ENCODE results near the gene CCDC149.

The CCDC149 gene

DNA sequence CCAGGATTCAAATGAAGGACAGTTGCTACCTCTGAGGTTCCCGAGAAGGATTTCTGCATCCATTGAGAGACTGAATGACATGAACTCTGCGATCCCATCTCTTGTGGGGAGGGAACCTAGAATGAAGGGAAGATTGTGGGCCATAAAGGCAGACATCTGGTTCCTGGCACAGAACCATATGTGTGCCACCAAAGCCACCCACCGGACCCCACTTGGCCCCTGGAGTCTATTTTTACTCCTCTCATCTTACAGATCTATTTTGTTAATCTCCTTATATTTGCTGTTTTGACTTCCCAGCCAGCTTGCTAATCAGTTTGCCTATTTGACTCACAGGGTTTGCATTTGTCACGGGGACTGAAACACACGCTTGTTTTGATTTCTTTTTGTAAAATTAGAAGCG, 110.2 kb downstream of the CCDC149 start:
- DNase-seq (ENCODE audit: low read depth in 2 of 2) = no peak

DNA sequence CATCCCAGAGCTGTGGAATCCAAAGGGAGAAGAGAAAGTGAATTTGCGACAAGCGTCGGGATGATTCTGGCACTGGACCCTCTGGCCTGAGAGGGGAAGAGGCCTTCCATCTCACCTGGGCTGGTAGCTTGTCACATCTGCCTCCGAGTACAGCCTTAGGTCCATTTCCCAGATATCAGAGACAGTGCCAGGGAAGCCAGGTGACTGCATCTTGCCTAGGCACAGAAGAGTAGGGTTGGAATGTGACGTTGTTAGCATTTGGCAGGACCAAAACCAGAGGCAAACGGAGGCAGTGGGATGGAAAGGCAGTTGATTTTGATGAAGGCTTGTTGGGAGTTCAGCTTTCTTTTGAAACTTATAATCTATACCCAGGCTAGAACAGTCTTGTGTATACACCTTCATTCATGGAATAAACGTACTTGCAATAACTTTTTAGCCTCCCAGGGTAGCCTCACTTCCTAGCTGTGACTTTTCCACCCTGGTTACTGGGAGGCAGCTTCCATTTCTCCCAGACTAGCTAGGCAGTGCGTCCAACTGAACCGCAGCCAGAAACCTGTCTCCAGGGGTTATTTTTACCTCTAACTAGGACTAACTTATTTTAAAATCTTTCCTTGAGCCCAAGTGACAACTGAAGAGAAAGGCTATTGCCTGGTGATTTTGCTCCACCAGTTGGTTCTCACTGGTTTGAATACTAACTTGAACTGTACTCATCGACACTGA, 111.5 kb downstream of the CCDC149 start:
- no peak for DNase-seq (ENCODE audit: low read depth in 2 of 2)

DNA sequence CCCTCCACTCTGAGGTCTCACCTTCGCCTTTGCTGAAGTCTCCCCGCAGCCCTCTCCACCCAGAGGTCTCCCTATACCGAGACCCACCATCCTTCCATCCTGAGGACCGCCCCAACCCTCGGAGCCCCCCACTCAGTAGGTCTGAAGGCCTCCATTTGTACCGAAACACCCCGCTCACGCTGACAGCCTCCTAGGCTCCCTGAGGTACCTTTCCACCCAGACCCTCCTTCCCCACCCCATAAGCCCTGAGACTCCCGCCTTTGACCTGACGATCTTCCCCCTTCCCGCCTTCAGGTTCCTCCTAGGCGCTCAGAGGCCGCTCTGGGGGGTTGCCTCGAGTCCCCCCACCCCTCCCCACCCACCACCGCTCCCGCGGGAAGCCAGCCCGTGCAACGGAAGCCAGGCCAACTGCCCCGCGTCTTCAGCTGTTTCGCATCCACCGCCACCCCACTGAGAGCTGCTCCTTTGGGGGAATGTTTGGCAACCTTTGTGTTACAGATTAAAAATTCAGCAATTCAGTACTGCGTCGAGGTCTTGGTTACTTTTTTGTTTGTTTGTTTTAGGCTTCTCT, 112.4 kb downstream of the CCDC149 start:
- DNase-seq (ENCODE audit: low read depth in 2 of 2) = no peak

DNA sequence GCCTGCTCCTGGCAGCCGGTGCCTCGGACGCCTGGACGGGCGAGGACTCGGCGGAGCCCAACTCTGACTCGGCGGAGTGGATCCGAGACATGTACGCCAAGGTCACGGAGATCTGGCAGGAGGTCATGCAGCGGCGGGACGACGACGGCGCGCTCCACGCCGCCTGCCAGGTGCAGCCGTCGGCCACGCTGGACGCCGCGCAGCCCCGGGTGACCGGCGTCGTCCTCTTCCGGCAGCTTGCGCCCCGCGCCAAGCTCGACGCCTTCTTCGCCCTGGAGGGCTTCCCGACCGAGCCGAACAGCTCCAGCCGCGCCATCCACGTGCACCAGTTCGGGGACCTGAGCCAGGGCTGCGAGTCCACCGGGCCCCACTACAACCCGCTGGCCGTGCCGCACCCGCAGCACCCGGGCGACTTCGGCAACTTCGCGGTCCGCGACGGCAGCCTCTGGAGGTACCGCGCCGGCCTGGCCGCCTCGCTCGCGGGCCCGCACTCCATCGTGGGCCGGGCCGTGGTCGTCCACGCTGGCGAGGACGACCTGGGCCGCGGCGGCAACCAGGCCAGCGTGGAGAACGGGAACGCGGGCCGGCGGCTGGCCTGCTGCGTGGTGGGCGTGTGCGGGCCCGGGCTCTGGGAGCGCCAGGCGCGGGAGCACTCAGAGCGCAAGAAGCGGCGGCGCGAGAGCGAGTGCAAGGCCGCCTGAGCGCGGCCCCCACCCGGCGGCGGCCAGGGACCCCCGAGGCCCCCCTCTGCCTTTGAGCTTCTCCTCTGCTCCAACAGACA, 113.1 kb downstream of the CCDC149 start:
- DNase-seq (ENCODE audit: low read depth in 2 of 2) = no peak

DNA sequence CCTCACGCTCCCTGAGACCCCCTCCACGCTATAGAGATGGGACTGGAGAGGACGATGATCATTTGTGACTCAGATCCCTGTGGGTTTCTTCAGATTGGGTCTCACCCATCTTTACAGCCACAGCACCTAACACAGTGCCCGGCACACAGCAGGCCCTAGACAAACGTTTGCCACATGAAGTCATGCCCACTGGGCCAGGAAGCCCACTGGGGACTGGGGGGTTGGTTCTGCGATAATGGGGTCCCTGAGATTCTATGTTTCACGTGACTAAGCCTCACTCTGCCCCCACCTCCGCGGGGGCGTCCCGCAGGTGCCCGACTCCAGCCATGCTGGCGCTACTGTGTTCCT, 113.7 kb downstream of the CCDC149 start:
- no peak for DNase-seq (ENCODE audit: low read depth in 2 of 2)

DNA sequence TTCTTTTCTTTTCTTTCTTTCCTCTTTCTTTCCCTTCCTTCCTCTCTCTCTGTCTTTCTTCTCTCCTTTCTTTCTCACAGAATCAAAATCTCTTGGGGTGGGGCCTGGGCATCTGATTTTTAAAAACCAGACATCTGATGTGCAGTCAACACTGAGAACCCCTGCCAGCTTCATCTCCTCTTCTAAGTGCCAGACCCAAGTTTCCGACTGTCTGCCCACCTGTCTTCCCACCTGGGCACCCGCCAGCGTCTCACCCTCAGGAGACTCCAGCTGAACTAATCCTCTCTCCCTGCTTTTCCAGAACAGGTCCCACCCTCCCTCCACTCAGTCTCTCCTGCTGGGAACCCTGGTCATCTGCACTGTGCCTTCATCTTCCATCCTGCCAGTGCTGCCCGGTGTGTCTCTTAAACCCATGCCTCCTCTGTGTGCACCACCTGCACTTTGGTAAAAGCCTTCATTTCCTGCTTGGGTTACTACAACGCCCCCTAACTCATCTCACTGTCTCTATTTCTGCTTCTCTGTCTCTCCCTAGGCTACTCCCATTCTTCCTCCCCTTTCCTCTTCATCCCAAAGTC, 114.7 kb downstream of the CCDC149 start:
- DNase-seq (ENCODE audit: low read depth in 2 of 2) = no peak

DNA sequence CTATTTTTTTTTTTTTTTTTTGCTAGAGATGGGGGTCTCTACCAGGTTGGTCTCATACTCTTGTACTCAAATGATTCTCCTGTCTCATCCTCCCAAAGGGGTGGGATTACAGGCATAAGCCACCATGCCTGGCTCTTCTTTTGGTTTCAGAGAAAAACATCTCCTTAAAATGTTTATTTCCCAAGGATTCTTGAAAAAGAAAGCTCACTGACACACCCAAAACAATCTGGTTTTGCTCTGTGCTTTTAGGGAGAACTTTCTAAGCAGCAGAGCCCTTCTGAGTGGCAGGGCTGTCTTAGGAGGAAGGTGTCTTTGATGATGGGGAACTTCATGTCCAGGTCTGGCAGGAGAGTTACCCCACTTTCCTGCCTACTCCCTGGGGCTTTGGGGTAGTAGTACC, 116.2 kb downstream of the CCDC149 start:
- DNase-seq (ENCODE audit: low read depth in 2 of 2) = no peak

DNA sequence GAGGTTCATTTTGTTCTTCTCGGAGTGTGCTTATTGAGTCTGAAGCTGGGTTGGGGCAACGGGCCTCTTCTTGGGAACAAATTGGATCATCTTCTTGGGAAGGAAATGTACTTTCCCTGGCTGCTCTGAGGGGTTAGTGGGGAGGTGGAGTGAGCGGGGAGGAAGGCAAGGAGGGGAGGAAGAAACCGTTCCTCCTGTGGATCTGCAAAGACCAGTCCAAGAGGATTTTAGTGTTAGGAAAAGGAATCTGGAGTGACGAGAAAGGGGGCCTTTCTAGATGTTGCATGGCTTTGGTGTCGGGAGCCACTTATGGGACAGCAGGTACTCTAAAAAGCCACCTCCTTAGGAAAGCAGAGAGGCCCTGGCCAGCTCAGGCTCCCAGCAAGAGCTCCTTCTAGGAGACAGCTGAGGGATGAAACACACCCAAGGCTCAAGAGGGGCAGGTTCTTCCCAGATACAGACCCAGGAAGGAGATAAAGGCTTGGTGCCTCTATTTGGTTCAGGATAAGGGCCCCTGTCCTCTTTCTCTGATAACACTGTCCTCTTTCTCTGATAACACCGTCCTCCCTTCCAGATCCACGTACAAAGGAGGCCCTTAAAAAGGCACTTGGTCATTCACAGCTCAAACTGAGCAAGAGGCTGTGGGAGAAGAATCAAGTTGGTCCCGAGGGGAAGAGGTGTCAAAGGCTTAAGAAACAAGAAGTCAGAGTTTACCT, 117.0 kb downstream of the CCDC149 start:
- DNase-seq (ENCODE audit: low read depth in 2 of 2) = no peak

DNA sequence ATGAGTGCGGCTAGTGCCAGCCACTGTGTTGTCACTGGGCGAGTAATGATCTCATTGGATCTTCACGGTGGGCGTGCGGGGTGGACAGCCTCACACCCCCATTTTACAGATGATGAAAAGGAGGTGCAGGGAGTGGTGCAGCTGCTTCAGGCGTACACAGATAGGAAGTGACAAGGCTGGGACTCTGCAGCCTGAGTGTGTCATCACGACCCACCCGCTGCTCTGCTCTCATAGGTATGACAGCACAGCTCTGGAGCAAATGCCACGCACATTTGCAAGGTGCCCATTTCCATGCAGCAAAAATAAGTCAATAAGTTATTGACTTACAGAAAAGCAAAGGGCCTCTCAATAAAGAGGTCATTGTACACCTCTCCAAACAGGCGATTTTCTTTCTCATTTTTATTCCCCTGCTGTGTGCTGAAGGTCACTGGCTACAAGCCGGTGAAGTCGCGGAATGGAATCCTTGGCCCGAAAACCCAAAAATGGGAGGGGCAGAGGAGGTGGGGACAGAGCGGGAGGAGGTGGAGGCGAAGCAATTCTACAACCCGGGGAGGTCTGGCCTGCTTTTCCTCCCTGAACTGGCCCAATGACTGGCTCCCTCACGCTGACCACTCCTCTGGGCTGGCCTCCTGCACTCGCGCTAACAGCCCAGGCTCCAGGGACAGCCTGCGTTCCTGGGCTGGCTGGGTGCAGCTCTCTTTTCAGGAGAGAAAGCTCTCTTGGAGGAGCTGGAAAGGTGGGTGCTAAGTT, 117.8 kb downstream of the CCDC149 start, which contains the start of gene SOD3:
TSS of gene SOD3 (plus strand) at position 658 of the 750 bp plus-strand sequence. CDS start 3,949 bp downstream, outside the sequence.
- no peak for DNase-seq (ENCODE audit: low read depth in 2 of 2)

DNA sequence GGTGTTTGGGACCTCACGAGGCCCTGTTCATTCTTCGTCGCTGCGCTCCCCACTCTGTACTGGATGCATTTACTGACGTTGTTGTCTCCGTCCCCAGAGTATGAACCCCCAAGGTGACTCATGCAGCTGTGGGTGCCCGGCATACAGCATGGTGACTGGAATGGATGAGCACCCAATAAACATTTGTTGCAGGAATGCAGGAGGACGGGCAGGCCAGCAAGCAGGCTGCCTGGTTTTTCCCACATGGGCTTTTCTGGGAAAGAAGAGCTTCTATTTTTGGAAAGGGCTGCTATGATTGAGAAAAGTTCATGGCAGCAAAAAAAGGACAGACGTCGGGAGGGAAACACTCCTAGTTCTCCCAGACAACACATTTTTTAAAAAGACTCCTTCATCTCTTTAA, 118.4 kb downstream of the CCDC149 start:
- DNase-seq (ENCODE audit: low read depth in 2 of 2) = no peak

DNA sequence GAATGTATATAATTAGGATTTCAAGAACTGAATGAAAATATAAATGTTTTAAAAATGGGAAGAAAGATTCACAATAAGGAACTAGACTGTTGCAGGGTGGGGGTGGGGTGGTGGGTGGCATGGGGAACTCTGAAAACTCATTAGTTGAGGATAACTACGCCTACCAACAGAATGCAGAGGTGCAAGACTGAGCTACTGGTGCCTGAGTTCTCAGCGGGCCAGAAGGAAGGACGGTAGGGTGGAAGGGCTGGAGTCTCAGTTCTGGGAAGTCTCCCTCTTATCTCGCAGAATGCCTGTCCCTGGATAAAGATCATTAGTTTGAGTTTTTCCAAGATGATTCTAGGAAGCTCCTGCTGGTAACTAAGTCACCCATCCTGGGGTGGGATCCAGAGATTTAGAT, 118.8 kb downstream of the CCDC149 start:
- DNase-seq (ENCODE audit: low read depth in 2 of 2) = no peak

DNA sequence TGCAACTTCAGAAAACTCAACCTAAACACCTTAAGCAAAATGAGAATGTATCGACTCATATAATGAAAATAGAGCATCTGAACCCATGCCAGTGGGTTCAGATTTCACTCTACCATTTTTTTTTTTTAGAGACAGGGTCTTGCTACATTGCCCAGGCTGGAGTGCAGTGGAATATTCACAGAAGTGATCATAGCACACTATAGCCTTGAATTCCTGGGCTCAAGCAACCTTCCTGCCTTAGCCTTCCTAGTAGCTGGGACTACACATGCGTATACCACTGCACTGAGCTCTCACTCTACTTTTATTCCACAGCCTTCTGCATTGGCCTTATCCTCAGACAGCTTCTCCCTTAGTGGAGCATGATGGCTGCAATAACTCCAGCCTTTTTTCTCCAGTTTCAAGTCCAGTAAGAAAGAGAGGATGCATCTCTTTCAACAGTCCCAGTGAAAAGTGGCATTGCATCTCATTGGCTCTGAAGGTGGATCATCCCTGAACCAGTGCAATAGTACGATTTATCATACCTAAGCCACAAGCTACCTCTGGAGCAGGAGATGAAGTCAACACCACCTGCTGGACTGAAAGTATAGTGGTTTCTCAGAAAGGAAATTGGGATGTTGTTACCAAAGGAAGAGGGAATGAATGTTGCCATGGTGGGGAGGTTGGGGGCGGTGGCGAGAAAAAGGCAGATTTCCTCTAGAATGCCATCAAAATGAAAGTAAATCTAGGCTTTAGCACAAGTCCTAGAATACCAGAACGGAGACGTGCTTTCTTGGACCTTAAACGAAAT, 119.4 kb downstream of the CCDC149 start:
- no peak for DNase-seq (ENCODE audit: low read depth in 2 of 2)

DNA sequence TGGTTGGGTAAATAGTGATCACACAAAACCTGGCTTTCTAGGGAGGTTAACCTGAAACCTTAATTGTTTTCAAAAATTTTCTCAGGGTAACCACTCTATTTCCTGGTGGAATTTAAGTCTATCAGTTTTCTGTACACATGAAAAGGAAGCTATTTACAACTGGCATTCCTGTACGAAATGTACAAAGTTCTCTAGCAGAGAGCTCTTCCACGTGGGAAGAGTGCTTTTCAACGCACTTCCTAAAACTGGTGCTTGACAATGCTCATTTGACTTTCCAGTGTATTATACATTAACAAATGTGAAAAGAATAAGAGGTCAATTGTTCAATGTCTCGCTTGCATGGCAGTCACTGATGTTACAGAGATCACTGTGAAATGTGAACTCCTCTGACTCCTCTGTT, 120.3 kb downstream of the CCDC149 start:
- DNase-seq (ENCODE audit: low read depth in 2 of 2) = no peak

DNA sequence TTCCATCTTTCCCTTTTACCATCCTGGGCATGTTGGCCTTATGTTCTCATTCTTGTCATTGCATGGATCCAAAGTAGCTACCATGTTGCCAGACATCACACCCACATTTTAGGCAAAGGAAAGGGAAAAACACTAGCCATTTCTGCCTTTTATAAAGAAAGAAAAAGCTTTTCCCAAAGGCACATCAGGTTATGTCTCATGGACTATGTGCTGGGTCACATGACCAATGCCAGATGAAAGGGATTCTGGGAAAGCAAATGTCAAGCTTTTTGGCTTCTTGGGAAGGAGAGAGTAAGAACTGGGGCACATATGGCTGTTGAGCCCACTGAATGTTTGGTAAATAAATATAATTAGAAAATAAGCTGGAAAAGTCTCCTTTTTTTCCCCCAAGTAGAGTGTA, 121.8 kb downstream of the CCDC149 start:
- DNase-seq (ENCODE audit: low read depth in 2 of 2) = no peak

DNA sequence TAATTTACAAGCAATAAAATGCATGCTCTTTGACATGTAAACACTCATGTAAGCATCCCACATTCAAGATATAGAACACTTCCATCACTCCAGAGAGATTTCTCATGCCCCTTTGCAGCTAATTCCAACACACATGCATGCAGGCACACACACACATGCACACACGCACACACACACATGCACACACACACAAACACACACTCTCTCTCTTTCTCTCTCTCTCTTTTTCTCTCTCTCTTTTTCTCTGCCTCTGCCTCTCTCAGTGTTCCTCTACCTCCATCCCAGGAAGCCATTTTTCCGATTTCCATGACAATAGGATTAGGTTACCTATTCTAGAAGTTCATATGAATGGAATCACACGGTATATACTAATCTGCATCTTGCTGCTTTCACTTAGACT, 129.3 kb downstream of the CCDC149 start:
- DNase-seq (ENCODE audit: low read depth in 2 of 2) = no peak

DNA sequence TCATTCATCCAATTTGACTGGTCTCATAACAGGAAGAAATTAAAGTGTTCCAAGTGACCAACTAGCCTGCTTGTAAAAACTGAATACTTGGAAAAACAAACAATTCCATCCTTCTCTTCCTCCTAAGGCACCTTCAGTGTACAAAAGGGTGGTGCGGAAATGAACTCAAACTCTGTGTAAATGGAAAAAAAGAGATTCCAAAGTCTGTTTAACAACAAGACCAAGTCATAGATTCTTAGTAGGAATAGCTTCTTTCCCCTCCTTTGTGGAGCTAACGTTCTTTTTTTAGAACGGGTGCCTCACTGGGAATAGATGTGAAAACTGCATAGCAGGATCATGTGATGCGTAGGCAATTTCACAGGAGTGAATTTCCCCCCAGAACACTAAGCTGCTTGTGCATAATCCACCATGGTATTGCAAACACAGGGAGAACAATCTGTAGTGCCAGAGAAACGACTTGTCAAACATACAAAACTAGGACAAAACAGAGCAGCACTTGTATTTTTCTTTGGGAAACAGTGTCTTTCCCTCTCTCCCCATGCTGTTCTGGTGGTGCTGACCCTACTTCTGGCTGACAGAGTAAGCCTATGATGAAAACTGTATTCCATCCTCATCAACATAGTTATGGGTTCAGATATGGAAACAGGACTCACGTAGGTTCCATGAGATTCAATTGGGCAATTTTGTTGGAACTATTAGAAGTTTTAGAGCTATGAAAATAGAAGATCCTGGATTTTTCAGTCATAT, 130.7 kb downstream of the CCDC149 start:
- no peak for DNase-seq (ENCODE audit: low read depth in 2 of 2)

DNA sequence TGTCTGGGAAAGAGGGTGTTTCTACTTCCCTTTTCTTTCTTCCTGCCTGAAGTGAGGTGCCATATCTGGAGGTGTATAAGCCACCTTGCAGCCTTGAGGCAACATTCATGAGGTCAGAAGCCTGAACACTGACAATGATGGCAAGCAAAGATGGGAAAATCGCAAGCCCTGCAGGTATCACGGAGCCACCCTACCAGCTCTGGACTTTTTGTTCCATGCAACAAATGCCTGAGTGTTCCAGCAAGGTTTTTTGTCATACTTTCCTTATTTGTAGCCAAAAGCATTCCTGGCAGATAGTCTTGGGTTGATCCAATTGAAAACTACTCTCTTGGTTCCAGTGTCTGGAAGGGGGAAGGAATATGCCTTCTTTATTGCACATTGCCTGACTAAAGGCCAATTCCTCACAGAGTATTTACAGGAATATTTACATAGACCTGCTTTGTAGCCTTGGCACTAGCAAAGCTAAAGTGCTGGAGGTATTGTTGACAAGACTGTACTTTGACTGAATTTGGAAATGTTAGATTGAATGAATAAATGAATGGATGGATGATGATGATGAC, 131.8 kb downstream of the CCDC149 start:
- no peak for DNase-seq (ENCODE audit: low read depth in 2 of 2)

DNA sequence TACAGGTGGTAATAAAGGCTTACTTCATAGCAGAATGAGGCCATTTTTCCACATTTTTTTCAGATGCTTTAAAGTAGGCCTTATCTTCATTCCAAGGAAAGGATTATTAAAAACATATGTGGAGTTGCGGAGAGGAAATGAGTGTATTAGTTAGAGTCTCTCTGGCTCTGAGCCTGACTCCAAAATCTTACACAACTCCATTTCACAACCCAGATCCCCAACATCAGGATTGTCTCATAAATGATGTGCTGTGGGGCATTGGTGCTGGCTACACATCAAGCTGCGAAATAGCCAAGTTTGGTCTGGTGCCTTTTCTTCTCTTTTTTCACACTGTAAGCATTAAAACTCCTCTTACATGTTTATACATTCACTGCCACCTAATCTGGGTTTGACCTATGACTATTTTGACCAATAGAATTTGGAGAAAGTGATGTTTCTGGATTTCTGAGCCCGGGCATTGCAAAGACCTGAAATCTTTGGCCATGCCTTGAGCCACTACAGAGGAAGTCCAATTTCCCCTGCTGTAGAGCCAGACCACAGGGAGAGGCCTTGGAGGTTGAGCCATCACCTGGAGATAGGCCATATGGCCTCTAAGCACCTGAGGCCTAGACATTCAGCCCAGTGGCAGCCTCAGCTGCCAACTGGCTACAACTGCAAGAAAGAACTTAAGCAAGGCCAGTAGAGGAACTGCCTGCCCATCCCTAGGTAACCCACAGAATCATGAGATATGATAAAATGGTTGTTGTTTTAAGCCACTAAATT, 134.2 kb downstream of the CCDC149 start:
- DNase-seq (ENCODE audit: low read depth in 2 of 2) = peak; percentile 98 to 99

Data from fibroblast of skin of left quadriceps (primary cell).